Activated CD8-positive, alpha-beta memory T cell treated with anti-CD3 and anti-CD28 coated beads for 48 hours (primary cell): ENCODE measurements around the gene HSF5.
"Not testable (repeated sequence)": the region's sequence is repeated elsewhere in the genome, so short reads cannot be mapped to it uniquely, and the experiment has no call there.

Experiments
- DNase-seq, 3 experiments: peaks; one replicate each; pipeline ENCODE4 v3.0.0-alpha.2; 2020; ENCODE audit warnings: low read depth in 2 of 3, low spot score in 2 of 3

The HSF5 gene

DNA sequence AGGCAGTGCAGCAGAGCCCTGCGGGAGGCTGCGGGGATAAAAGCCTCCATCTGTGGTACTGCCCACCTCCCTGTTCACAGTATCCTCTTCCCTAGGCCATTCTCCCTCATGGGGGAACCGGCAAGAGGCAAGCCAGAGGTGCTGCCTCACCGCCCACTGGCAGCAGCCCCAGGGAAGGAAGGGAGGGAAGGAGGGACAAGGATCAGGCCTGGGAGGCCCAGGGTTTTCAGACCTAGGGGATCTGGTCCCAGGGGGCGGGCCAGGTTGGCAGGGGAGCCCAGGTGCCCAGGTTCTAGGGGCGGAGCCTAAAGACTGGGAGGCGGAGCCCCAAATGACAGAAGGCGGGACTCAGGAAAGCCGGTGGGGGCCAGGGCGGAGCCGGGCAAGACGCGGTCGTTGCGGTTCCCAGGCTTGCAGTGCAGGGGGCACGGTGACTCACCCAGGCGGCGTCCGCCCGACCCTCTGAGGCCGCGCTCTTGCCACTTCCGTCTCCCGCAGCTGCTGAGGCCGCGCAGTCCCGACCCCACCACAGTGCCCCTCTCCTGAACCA, 29.2 kb upstream of the HSF5 start:
- DNase-seq, result peak in 1 of 3 experiments; percentile 82

DNA sequence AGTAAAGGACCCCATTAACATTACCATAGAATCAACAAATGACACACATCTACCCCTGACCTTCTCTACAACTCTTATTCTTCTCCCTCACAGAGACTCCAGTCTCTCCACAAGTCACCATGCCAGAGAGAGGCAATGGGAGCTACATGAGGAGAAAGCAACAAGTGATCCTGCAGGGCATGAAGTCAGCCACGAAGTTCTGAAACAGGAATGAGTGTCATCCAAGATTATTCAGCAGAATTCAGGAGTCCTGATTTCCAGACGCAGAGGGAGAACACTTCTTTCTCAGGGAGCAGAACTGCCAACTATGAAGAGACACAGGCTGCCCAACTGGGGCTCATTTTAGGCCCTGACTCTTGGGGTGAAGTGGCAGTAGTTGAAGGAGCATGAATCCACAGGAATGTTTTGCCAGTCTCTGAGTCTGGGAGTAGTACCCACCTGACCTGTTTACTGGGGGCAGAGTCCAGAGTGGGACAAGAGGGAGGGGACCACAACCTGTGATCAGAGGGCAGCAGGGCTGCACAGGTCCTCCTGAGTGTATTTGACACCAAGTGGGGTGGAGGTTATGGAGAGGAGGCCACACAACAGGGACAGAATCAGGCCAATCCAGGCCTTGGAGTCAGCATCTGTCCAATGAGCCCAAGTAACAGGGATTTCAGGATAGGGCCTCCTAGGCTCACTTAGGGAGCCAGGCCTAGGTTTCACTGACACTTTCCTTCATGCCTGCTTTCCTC, 28.6 kb upstream of the HSF5 start:
- no peak for DNase-seq

GRCh38 chr17:58515286-58515685, 27.1 kb upstream of the HSF5 start:
- no peak for DNase-seq

GRCh38 chr17:58514770-58515157, 26.6 kb upstream of the HSF5 start:
- no peak for DNase-seq

DNA sequence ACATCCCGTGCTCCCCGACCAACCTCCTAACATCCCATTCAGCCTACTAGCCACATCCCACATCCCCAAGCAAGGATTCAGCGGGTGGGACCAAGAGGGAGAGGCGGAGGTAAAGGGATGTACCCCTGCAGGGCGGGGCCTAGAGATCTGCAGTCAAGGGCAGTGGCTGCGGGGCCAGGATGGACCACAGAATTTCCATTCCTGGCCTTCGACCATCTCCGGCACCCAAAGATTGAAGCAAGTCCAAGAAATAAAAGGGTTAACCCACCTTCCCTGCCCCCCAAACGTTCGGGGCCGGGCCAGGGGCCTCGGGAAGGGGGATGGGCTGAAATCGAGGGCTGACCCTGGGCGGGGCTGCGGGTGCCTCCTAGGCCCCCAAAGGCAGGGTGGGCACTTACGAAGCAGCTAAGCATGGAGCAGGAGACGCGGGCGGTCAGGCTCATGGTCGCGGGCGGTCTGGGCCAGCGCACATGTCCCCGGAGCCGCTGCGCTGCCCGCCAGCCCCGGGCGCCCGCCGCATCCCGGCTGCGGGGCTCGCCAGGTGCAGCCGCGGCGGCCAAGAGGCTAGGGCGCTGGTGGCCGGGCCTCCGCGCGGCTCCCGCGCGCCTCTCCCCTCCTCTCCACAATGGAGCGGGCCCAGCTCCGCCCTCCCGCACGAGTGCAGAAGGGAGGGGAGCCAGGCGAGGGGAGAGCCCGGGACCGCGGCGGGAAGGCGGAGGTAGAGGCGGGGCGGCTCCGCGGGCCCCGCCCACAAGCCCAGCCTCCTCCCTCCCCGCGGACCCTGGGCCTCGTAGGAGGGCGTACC, 26.0 kb upstream of the HSF5 start, which contains the start of gene MTMR4:
Gene MTMR4 (minus strand): TSS at position 674 of the 805 bp plus-strand sequence. CDS start 231 bp downstream, at position 443.
- DNase-seq, result peak; percentile 38 to 64 (median 47)

- peak in 1 of 3 experiments; percentile 22 for DNase-seq
These were observed 25.2 kb upstream of the HSF5 start for GRCh38 chr17:58513267-58513964.

DNA sequence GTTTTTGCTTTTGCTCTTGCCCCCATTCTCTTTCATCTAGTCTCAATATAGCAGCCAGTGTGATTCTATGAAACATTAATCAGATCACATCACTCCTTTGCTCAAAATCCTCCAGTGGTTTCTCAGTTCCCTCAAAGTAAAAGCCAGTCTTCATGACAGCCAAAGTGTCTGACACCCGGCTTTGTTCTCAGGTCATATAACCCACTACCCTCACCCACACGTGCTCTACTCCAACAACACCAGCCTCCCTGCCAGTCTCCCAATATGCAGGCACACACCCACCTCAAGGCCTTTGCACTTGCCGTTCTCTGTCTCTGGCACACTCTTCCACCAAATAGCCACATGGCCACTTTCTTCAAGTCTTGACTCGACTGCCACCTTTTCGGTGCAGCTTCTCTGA, 21.9 kb upstream of the HSF5 start:
- DNase-seq, result no peak

DNA sequence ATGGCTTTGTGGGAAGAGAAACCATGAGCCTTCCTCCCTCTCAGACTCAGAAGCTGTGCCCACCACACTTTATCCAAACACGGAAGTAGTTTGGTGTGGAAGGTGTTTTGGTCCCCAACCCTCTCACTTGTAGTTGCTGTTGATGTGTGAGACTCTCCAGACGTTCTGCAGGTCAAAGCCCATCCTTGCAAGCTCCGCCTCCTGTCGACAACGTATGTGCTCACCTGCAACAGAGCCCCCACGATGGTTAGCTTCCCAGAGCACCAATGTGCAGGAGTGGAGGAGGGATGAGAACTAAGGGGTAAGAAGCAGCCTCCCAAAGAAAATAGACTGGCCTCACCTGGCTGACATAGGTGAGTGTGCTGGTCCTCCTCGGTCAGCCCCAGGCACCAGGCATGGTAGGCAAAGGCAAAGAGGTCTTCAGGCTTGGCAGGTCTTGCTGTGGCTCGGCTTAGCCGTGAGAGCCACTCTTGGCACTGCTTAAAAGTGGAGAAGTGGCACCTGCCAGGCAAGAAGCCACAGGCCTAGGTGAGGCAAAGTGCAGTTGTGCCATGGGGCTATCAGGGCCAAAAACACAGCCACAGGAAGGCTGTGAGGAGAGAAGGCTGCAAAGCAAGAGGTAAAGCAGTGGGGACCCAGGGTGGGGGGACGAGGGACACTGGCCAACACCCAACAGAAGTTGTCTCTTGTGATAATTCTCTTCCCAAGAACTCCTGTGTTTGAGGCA, 20.3 kb upstream of the HSF5 start:
- no peak for DNase-seq

DNA sequence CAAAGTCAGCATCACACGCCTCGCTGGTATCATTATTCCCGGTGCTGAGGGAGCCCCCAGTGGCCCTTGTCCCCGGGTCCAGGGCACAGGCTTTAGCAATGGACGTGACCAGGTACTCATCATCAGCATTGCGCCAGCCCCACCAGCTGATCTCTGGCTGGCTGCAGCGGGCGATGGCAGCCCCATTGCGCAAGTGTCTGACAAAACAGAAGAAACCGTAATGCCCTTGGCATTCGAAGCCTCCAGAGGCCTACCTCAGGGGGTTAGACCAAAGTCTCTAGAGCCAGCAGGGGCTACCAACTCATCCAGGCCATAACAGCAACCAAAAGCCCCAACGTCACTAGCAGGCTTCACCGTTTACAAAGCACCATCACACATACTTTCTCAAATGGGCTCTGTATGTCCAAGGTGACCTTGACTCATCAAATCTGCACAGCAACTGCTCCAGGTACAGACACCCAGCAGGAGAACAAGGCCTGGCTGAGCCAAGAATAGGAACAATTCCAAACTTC, 19.0 kb upstream of the HSF5 start:
- no peak for DNase-seq

DNA sequence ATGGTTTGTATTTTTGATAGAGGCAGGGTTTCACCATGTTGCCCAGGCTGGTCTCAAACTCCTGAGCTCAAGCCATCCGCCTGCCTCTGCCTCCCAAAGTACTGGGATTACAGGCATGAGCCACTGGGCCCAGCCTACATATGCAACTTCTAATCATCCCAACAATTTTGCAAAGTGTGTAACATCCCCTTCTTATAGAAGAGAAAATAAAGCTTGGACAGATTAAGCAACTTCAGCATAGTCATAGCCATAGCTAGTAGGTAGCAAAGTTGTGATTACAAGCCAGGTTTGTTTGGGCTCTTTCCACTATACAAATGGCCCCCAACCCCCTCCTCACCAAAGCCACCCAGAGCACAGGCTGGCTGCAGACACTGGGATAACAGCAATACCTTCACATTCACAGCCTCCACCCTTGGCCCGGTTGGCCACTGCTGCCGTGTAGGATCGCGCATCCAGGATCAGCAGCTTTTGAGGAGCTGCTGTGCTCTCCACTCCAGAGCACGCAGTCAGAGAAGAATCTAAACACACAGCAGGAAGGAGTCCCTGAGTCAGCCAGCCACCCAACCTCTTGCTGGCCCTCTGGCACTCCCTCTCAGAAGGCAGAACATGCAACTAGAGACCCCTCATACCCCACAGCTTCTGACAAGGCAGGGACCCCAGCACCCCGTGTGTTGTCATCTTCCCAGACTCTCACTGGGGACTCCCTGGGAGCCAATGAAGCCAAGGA, 18.3 kb upstream of the HSF5 start:
- no peak for DNase-seq

DNA sequence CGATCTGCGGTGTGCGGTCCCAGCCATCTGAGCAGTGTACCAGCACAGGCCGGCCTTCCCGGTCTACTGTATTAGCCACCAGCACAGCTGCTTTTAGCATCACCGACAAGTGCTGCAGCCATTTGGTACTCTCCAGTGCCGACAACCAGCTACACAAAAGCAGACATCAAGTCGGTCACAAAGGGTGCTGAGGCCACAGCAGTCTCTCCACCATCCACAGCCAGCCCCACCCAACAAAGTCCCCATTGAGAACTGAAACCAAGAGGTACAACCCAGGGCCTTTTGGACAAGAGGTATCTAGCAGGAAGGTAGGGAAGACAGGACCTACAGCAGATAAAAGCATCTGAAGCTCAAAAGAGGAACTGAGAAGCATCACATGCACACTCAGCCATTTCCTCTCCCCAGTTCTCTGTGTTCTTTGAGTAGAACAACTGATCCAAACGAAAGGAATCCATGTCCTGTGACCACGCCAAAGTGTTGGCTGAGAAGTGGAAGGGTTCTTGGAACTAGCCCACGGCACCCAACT, 16.7 kb upstream of the HSF5 start:
- no peak for DNase-seq

GRCh38 chr17:58503866-58504265, 15.7 kb upstream of the HSF5 start:
- DNase-seq, result no peak

GRCh38 chr17:58503134-58503533, 14.9 kb upstream of the HSF5 start:
- DNase-seq, result not testable (repeated sequence)

GRCh38 chr17:58501451-58501850, 13.2 kb upstream of the HSF5 start:
- DNase-seq, result no peak

- no peak for DNase-seq
These were observed 10.1 kb upstream of the HSF5 start for GRCh38 chr17:58498177-58498828.

DNA sequence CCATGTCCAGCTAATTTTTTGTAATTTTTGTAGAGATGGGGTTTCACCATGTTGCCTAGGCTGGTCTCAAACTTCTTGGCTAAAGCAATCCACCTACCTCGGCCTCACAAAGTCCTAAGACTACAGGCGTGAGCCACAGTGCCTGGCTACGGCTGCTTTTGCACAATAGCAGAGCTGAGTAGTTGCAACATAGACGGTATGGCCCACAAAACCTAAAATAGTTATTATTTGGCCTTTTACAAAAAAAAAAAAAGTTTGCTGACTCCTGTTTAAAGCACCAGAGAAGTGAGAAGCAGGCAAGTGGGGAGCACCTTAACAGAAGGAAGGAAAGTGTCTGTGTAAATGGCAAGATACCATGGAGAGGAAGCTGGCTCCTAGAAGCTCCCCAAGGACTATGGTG, 5.3 kb upstream of the HSF5 start:
- no peak for DNase-seq

- no peak for DNase-seq
These were observed 4.3 kb upstream of the HSF5 start for GRCh38 chr17:58492238-58493121.

GRCh38 chr17:58491510-58492045, 3.4 kb upstream of the HSF5 start:
- no peak for DNase-seq
